Ishikawa (cell line): Measurements from ENCODE around the gene KRT27.

ENCODE experiments used
- CEBPB ChIP-seq: IDR thresholded peaks from 2 replicates; pipeline ENCODE4 v1.6.1; 2012
- CREB1 ChIP-seq: IDR thresholded peaks from 2 replicates; pipeline ENCODE4 v1.6.1; 2012; ENCODE audit warnings: low read depth
- EGR1 ChIP-seq: IDR thresholded peaks from 2 replicates; pipeline ENCODE4 v1.6.1; 2012
- EP300 ChIP-seq: IDR thresholded peaks from 2 replicates; pipeline ENCODE4 v1.6.1; 2012; ENCODE audit warnings: borderline replicate concordance
- FOXM1 ChIP-seq: IDR thresholded peaks from 2 replicates; pipeline ENCODE4 v1.6.1; 2012; ENCODE audit warnings: low read depth, borderline replicate concordance
- NFIC ChIP-seq: IDR thresholded peaks from 2 replicates; pipeline ENCODE4 v1.6.1; 2012
- RAD21 ChIP-seq: IDR thresholded peaks from 2 replicates; pipeline ENCODE4 v1.6.1; 2012; ENCODE audit warnings: low read depth
- TAF1 ChIP-seq: IDR thresholded peaks from 2 replicates; pipeline ENCODE4 v1.6.1; 2012; ENCODE audit warnings: low read depth, mild to moderate bottlenecking
- TCF12 ChIP-seq: IDR thresholded peaks from 2 replicates; pipeline ENCODE4 v1.6.1; 2012; ENCODE audit warnings: low read depth
- TEAD4 ChIP-seq: IDR thresholded peaks from 2 replicates; pipeline ENCODE4 v1.6.1; 2012
- YY1 ChIP-seq: IDR thresholded peaks from 2 replicates; pipeline ENCODE4 v1.6.1; 2012; ENCODE audit warnings: low read depth
- ZBTB7A ChIP-seq: IDR thresholded peaks from 2 replicates; pipeline ENCODE4 v1.6.1; 2012; ENCODE audit warnings: low read depth
- TF ChIP-seq, protein P1 (sequence below): IDR thresholded peaks from 2 replicates; pipeline ENCODE4 v1.6.1; 2012
- TF ChIP-seq, protein P2 (sequence below): IDR thresholded peaks from 2 replicates; pipeline ENCODE4 v1.6.1; 2012; ENCODE audit warnings: low read depth, mild to moderate bottlenecking

Gene KRT27

DNA sequence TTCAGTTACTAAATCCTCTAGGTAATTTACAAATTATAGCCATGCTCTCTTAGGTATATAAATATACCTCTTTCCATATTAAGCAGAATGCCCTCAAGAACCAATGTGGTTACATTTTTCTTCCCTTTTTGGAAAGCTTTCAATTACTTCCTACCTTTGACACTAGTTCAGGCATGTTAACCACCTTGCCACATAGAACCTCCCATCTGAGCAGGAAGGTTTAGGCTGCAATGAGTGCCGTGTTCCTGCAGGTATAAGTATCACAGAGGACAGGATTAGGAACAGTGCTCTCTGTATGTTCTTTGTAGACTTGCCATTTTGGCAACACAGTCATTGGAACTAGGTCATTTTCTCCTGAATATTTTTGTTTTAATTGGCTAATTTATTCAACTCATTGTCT is 47.3 kb downstream of the KRT27 start:
- no peak for TF ChIP-seq NFIC
- no peak for TF ChIP-seq FOXM1
- no peak for TF ChIP-seq CREB1
- TF ChIP-seq EP300: no peak
- TF ChIP-seq, protein P1, sequence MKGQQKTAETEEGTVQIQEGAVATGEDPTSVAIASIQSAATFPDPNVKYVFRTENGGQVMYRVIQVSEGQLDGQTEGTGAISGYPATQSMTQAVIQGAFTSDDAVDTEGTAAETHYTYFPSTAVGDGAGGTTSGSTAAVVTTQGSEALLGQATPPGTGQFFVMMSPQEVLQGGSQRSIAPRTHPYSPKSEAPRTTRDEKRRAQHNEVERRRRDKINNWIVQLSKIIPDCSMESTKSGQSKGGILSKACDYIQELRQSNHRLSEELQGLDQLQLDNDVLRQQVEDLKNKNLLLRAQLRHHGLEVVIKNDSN: no peak
- no peak for TF ChIP-seq TCF12
- no peak for TF ChIP-seq RAD21
- TF ChIP-seq YY1: no peak
- TF ChIP-seq TAF1: no peak
- TF ChIP-seq, protein P2, sequence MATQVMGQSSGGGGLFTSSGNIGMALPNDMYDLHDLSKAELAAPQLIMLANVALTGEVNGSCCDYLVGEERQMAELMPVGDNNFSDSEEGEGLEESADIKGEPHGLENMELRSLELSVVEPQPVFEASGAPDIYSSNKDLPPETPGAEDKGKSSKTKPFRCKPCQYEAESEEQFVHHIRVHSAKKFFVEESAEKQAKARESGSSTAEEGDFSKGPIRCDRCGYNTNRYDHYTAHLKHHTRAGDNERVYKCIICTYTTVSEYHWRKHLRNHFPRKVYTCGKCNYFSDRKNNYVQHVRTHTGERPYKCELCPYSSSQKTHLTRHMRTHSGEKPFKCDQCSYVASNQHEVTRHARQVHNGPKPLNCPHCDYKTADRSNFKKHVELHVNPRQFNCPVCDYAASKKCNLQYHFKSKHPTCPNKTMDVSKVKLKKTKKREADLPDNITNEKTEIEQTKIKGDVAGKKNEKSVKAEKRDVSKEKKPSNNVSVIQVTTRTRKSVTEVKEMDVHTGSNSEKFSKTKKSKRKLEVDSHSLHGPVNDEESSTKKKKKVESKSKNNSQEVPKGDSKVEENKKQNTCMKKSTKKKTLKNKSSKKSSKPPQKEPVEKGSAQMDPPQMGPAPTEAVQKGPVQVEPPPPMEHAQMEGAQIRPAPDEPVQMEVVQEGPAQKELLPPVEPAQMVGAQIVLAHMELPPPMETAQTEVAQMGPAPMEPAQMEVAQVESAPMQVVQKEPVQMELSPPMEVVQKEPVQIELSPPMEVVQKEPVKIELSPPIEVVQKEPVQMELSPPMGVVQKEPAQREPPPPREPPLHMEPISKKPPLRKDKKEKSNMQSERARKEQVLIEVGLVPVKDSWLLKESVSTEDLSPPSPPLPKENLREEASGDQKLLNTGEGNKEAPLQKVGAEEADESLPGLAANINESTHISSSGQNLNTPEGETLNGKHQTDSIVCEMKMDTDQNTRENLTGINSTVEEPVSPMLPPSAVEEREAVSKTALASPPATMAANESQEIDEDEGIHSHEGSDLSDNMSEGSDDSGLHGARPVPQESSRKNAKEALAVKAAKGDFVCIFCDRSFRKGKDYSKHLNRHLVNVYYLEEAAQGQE: no peak

DNA sequence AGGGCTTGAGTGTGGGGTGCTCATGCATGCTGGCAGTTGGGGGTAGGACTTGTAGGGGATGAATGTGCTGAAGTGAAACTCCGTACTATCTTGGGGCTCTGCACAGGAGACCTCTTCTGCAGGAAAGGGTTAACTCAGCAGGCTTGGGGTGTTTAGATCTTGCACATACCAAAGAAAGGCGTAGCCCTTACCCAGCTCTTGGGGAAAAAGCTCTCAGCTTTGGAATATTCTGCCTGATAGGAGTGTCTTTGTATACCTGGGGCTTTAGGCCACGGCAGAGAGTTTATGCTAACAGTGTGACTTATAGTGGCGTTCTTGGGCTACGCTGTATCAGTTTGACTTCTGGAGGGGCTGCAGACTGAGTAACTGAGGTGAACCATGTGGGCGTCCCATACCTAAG is 48.3 kb downstream of the KRT27 start:
- TF ChIP-seq CREB1: no peak
- TF ChIP-seq YY1: no peak
- TF ChIP-seq, protein P1: no peak
- no peak for TF ChIP-seq NFIC
- no peak for TF ChIP-seq EP300
- TF ChIP-seq, protein P2: no peak
- TF ChIP-seq TCF12: no peak

DNA sequence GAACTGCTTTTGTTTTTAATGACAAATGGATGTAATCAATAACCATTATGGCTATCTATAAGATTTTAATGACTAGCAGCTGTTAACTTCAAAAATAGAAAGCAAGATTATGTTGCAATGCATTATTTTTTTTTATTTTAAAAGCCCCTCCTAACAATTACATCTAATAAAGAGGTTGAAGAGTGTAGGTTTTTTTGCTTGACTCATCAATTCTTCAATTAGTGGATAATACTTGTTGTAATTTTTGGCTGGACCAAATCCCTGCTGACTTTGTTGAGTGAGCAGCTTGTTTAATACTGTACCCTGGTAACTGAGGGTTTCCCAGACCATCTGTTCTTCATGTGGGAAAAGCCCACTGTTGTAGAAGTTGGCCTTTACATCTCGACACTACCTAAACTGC is 51.4 kb downstream of the KRT27 start:
- TF ChIP-seq, protein P2: no peak
- TF ChIP-seq TEAD4 (no peak), TAF1 (no peak), EGR1 (no peak)

DNA sequence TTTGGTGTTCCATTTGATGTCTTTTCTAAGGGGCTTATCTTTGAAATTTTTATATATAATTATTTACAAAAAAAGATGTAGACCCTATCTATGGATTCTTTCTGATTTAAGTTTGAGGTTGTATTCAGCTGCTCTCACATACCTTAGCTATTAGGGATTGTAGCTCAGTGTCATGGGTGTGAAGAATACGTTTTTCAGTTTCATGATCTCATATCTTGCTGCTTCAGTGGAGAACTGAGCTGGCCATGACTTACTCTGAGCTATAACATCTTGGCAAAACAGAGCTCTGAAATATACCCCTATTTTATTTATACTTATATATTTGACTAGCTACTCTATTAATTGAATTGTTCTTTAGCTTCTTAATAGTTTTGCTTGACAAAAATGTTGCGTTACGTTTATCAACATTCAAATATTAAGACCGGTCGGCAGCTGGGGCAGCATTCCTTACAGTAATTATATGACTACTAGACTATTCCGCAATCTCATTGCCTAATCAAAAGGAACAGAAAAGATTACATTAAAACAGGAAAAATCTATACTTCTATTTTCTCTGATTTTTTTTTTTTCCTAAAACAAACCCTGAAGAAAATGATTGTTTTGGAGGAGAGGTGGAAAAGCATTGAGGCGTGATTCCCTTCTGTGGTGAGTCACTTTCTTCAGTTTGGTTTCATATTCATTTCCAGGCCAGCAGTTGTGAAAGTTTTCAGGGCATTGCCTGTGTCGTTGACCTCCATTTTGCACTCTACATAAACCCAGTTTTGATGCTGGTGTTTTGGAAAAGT is 54.7 kb downstream of the KRT27 start:
- TF ChIP-seq CEBPB (0 out of 2 replicates have a peak, but pooled peaks have one; percentile 50), EP300 (no peak)

DNA sequence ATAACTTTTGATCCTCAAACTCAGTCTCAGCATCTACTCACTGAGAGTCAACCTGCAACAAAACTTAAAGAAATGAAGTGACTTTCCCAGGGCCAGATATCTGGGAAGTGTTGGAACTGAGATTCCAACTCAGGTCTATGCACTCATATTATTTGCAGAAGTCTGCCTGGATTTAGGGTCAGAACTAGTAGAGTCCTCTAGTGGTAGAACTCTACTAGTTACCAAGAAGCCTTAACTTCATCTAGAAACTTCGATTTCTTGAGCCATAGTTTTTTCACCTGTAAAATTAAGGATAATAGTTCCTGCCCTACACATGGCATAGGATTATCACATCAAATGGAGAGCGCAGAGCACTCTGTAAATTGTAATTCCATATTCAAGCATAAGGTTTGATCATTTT is 55.4 kb downstream of the KRT27 start:
- TF ChIP-seq ZBTB7A: no peak
- TF ChIP-seq EP300: no peak
- peak; percentile 41; the same call in 1 of the 2 replicates for TF ChIP-seq RAD21
- TF ChIP-seq TAF1: no peak
